ENCODE results near the gene RAP1GAP2. TPM values are rescaled to one million over a fixed set of nuclear protein-coding genes. Genes with fewer than 3 reads are reported as not detected.
"Not testable (repeated sequence)": the region's sequence is repeated elsewhere in the genome, so short reads cannot be mapped to it uniquely, and the experiment has no call there.

RAP1GAP2 gene
- total RNA-seq, 3 donors from 2014 or later = 26.6 to 45.3 (median 43.3) TPM

GRCh38 chr17:2777242-2777867, 18.9 kb upstream of the RAP1GAP2 start:
- TF ChIP-seq CTCF (IDR thresholded peaks at IDR 0.05) = no peak
- peak; percentile 17 for ATAC-seq

GRCh38 chr17:2778489-2778888, 17.7 kb upstream of the RAP1GAP2 start:
- DNase-seq = no peak
- Histone ChIP-seq H3K4me3 (no peak overlapping the region), H3K9me3 (no peaks in the 10 kb centered on the region), H3K4me1 (ENCODE audit: low read depth) (peaks cover 4% of the 10 kb centered on the region), H3K36me3 (ENCODE audit: low read depth) (no peaks in the 10 kb centered on the region)
- no peak for ATAC-seq
- TF ChIP-seq CTCF (IDR thresholded peaks at IDR 0.05) = no peak
- intact Hi-C loops (cut with DNase I, micrococcal nuclease) = no loop called here

More at GRCh38 chr17:2777242-2777867, 18.9 kb upstream of the RAP1GAP2 start:
- no peaks in the 10 kb centered on the region for H3K36me3 ChIP-seq (ENCODE audit: low read depth)
- H3K4me3 ChIP-seq = no peak overlapping the region
- no peak for DNase-seq
- no peaks in the 10 kb centered on the region for H3K9me3 ChIP-seq
- intact Hi-C loops (cut with DNase I, micrococcal nuclease) = no loop called here
- H3K4me1 ChIP-seq (ENCODE audit: low read depth) = peaks cover 4% of the 10 kb centered on the region

- no peak for TF ChIP-seq CTCF (IDR thresholded peaks at IDR 0.05)
- no peaks in the 10 kb centered on the region for H3K36me3 ChIP-seq (ENCODE audit: low read depth)
- ATAC-seq (no peak), DNase-seq (no peak)
- no peaks in the 10 kb centered on the region for H3K9me3 ChIP-seq
- intact Hi-C loops (cut with DNase I, micrococcal nuclease) = no loop called here
- peaks cover 4% of the 10 kb centered on the region for H3K4me1 ChIP-seq (ENCODE audit: low read depth)
- no peak overlapping the region for H3K4me3 ChIP-seq
Measured at GRCh38 chr17:2779545-2779944, 16.7 kb upstream of the RAP1GAP2 start.

GRCh38 chr17:2780256-2780655, 16.0 kb upstream of the RAP1GAP2 start:
- DNase-seq (peak in 2 of 3 donors; percentile 44 to 55), ATAC-seq (peak; percentile 43)
- Histone ChIP-seq H3K9me3 (no peaks in the 10 kb centered on the region), H3K4me3 (no peak overlapping the region), H3K36me3 (ENCODE audit: low read depth) (no peaks in the 10 kb centered on the region), H3K4me1 (ENCODE audit: low read depth) (peaks cover 4% of the 10 kb centered on the region)
- no peak for TF ChIP-seq CTCF (IDR thresholded peaks at IDR 0.05)
- intact Hi-C loops (cut with DNase I, micrococcal nuclease) = no loop called here

GRCh38 chr17:2780931-2781454, 15.2 kb upstream of the RAP1GAP2 start:
- ATAC-seq = no peak
- Histone ChIP-seq H3K4me1 (ENCODE audit: low read depth) (peaks cover 3% of the 10 kb centered on the region), H3K4me3 (no peak overlapping the region), H3K9me3 (no peaks in the 10 kb centered on the region), H3K36me3 (ENCODE audit: low read depth) (no peaks in the 10 kb centered on the region)
- TF ChIP-seq CTCF (IDR thresholded peaks at IDR 0.05) = no peak
- DNase-seq = no peak
- intact Hi-C loops (cut with DNase I, micrococcal nuclease) = no loop called here

GRCh38 chr17:2781598-2781997, 14.6 kb upstream of the RAP1GAP2 start:
- H3K4me1 ChIP-seq (ENCODE audit: low read depth); H3K36me3 ChIP-seq (ENCODE audit: low read depth); intact Hi-C loops (cut with DNase I, micrococcal nuclease); ATAC-seq; DNase-seq; H3K9me3 ChIP-seq; H3K4me3 ChIP-seq: not testable (repeated sequence)

Measured in mucosa of descending colon (tissue), 3 donors.